ENCODE measurements around the gene KIRREL3. TPM values are rescaled to one million over a fixed set of nuclear protein-coding genes. Genes with fewer than 3 reads are reported as not detected.

KIRREL3 gene
- total and polyA plus RNA-seq, 2 of the 4 experiments (the other 2 are of a cell fraction) = 10.9 to 15.9 TPM

DNA sequence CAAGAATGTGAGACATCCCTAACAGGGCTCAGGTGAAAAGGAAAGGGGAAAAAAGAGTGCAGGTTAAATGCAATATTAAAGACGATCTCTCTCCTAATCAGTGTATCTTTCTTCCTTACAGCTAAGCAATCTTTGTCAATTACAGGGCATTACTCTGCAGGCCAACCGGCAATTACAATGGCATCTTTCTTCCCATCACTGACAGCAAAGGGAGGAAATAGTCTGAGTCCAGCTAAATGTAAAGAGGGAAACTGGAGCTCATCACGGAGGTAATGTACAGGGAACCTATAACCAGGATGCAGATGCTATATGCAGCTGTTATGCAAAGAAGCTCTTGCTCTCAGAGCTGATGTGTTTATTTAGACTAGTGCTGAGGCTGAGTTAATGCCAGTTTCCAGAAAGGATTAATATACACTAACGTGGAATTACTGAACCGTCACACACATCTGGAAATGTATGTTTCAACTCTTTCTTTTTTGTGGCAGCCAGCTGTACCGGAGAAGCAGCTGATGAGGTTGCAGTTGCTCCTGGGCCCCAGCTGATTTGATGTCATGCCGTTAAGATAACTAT is 121.6 kb downstream of the KIRREL3 start:
- no peak overlapping the region for H2BK120ac ChIP-seq (ENCODE audit: low read depth, low read length)
- intact Hi-C loops (cut with micrococcal nuclease) = no loop called here
- H3K79me1 ChIP-seq (ENCODE audit: low read depth in 1 of 2, low read length in 2 of 2) = peaks cover 11 to 37% of the 10 kb centered on the region in 2 experiments
- H4K91ac ChIP-seq (ENCODE audit: insufficient read depth, low read depth, low read length) = no peak overlapping the region; the same call in 1 of the 2 replicates
- DNase-seq (peak; percentile 59), ATAC-seq (ENCODE audit: low read depth) (peak; percentile 33; the same call in 1 of the 2 replicates)
- peaks cover 16% of the 10 kb centered on the region for H3K4me1 ChIP-seq (ENCODE audit: control insufficient read depth, insufficient read depth, low read length)
- H3K9ac ChIP-seq (ENCODE audit: low read depth, low read length) = no peak overlapping the region
- H3K23ac ChIP-seq (ENCODE audit: low read depth, low read length) = no peak overlapping the region
- ChIA-PET POLR2A (ENCODE audit: unreplicated experiment) (no interaction called here), CTCF (interaction anchor here (0.5 kb wide), 1 partner anchor 14 kb away, joined by 3 read pairs; no protein-coding TSS in a partner anchor)
- no peak overlapping the region for H3K18ac ChIP-seq (ENCODE audit: low read depth, low read length)
- H2AFZ ChIP-seq (replicated peaks; ENCODE audit: low read length, poor library complexity) = no peak overlapping the region
- WGBS, 2 experiments (ENCODE audit: extremely low coverage in 2 of 2, insufficient read length in 1 of 2) = 60% methylated on average over 1 of the region's 7 CpGs; no CpG with 5 or more reads in 1 of the 2 experiments
- no peaks in the 10 kb centered on the region for H3K27me3 ChIP-seq (ENCODE audit: control insufficient read depth, insufficient read depth, low read length)
- H3K4me3 ChIP-seq (ENCODE audit: insufficient read depth, low read depth, low read length) = no peak overlapping the region
- no peak overlapping the region for H3K27ac ChIP-seq (ENCODE audit: insufficient read depth, low read length)
- no peak overlapping the region for H2BK20ac ChIP-seq (ENCODE audit: low read depth, low read length)
- no peak overlapping the region for H4K5ac ChIP-seq (ENCODE audit: low read depth, low read length)
- dilution Hi-C loops (cut with HindIII; ENCODE audit: low sequenced_read_pairs, unreplicated experiment) = no loop called here
- H3K4me2 ChIP-seq (ENCODE audit: low read depth, low read length) = peak overlapping the region; percentile 39; the same call in 1 of the 2 replicates
- no peak for TF ChIP-seq POLR2A (IDR thresholded peaks at IDR 0.05; ENCODE audit: low read depth, low read length)
- no peak for TF ChIP-seq NFE2L2 (IDR thresholded peaks at IDR 0.05; ENCODE audit: low read depth, low read length)
- TF ChIP-seq MAFK (IDR thresholded peaks at IDR 0.05; ENCODE audit: low read depth, low read length) = no peak
- TF ChIP-seq FOS (IDR thresholded peaks at IDR 0.05; ENCODE audit: low read depth, low read length) = no peak
- no peak for TF ChIP-seq USF2 (IDR thresholded peaks at IDR 0.05; ENCODE audit: low read depth, low read length)
- no peak for TF ChIP-seq SMC3 (IDR thresholded peaks at IDR 0.05; ENCODE audit: low read depth, low read length)
- no peak for TF ChIP-seq ELK1 (IDR thresholded peaks at IDR 0.05; ENCODE audit: borderline replicate concordance, low read depth, low read length)
- no peak for TF ChIP-seq RCOR1 (IDR thresholded peaks at IDR 0.05; ENCODE audit: insufficient replicate concordance, low read length)
- TF ChIP-seq, protein P1, sequence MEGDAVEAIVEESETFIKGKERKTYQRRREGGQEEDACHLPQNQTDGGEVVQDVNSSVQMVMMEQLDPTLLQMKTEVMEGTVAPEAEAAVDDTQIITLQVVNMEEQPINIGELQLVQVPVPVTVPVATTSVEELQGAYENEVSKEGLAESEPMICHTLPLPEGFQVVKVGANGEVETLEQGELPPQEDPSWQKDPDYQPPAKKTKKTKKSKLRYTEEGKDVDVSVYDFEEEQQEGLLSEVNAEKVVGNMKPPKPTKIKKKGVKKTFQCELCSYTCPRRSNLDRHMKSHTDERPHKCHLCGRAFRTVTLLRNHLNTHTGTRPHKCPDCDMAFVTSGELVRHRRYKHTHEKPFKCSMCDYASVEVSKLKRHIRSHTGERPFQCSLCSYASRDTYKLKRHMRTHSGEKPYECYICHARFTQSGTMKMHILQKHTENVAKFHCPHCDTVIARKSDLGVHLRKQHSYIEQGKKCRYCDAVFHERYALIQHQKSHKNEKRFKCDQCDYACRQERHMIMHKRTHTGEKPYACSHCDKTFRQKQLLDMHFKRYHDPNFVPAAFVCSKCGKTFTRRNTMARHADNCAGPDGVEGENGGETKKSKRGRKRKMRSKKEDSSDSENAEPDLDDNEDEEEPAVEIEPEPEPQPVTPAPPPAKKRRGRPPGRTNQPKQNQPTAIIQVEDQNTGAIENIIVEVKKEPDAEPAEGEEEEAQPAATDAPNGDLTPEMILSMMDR (conservative IDR thresholded peaks at IDR 0.05; ENCODE audit: low read depth, low read length) = no peak
- no peak for TF ChIP-seq RAD21 (IDR thresholded peaks at IDR 0.05; ENCODE audit: low read length)
- TF ChIP-seq BHLHE40 (IDR thresholded peaks at IDR 0.05; ENCODE audit: low read depth, low read length) = no peak
- no peak for TF ChIP-seq CHD1 (IDR thresholded peaks at IDR 0.05; ENCODE audit: low read depth, low read length)
- no peak for TF ChIP-seq RFX5 (IDR thresholded peaks at IDR 0.05; ENCODE audit: low read depth, low read length)
- TF ChIP-seq CEBPB (IDR thresholded peaks at IDR 0.05; ENCODE audit: low read depth, low read length) = no peak
- TF ChIP-seq MAZ (IDR thresholded peaks at IDR 0.05; ENCODE audit: borderline replicate concordance, low read depth, low read length) = no peak
- no peak for TF ChIP-seq MXI1 (IDR thresholded peaks at IDR 0.05; ENCODE audit: borderline replicate concordance, low read depth, low read length)
- in situ Hi-C loops (cut with MboI; ENCODE audit: low sequenced_read_pairs) = no loop called here
- no peak overlapping the region for H4K8ac ChIP-seq (ENCODE audit: low read depth in 2 of 2, low read length in 2 of 2)
- BruUV-seq (replicated peaks) = no TSS peak
- no peaks in the 10 kb centered on the region for H3K36me3 ChIP-seq (ENCODE audit: control insufficient read depth, insufficient read depth, low read length)
- no peak overlapping the region for H3K4ac ChIP-seq (ENCODE audit: low read depth, low read length)
- peaks cover 2% of the 10 kb centered on the region; the same call in 1 of the 2 replicates for H4K20me1 ChIP-seq (ENCODE audit: insufficient read depth, low read length)
- no peak overlapping the region for H2BK15ac ChIP-seq (ENCODE audit: low read depth, low read length)
- no peak overlapping the region for H2AK9ac ChIP-seq (replicated peaks; ENCODE audit: low read depth, low read length, poor library complexity)
- no peak overlapping the region for H3K56ac ChIP-seq (ENCODE audit: extremely low read depth, insufficient read depth, low read length)
- peaks cover 14% of the 10 kb centered on the region for H3K9me1 ChIP-seq (ENCODE audit: insufficient read depth, low read length)
- no peak overlapping the region for H2AK5ac ChIP-seq (ENCODE audit: low read depth, low read length)
- H3K14ac ChIP-seq (replicated peaks; ENCODE audit: low read depth, low read length) = no peak overlapping the region; the same call in 1 of the 2 replicates
- no peaks in the 10 kb centered on the region for H3K9me3 ChIP-seq (ENCODE audit: control insufficient read depth, insufficient read depth, low read length)
- no peak overlapping the region for H2BK5ac ChIP-seq (ENCODE audit: low read depth, low read length, poor library complexity, severe bottlenecking)

All from IMR-90 (cell line).